HG03432 (cell line): Measurements from ENCODE around the gene ELP5.
"Not testable (repeated sequence)": the region's sequence is repeated elsewhere in the genome, so short reads cannot be mapped to it uniquely, and the experiment has no call there.

ENCODE experiments used
- ATAC-seq: cut with Tn5 transposase; IDR thresholded peaks from one replicate; pipeline ENCODE4 v1.9.1; 2021; ENCODE audit warnings: mild to moderate bottlenecking, moderate library complexity; ENCODE audit not compliant: unreplicated experiment

ELP5 gene

DNA sequence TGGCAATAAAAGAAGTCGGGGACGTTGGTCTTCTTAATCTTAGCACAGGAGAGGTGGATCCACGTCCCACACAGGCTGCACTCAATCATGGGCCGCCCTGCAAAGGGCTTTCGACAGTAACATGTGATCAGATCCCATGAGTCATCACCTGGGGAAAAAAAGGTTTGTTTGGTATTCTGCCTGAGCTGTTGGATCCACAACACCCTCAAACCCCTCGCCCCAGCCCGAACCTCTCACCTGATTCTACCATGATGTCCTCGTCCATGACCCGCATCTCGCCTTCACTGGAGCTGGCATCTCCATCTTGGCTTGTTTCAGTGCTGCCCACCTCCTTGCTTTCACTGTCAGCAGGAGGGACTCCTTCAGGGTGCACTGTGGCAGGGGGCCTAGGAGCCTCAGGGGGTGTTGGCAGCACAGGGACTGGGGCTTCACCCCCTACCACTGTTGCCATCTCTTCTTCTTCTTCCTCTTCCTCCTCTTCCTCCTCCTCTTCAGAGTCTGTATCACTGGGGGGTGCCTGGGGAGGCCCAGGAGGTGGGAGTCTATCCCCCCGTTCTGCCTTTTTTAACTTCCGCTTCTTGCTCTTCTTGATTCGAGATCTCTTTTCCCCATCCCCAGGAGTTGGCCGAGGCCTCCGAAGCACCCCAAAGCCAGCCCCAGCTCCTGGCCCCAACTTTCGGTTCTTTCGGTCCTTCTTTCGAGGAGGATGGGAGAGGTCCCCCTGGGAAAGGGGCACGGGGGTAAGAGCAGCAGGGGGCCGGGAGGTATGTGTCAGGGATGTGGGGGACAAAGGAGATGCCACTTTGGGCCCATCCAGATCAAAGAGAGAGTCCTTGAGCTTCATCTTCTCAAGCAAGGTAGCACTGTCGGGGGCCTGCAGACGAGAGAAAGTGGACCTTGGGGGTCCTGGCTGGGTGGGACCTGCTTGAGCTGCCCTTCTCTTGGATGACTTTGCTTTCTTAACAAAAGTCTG lies 16.0 kb upstream of the ELP5 start:
- no peak for ATAC-seq

DNA sequence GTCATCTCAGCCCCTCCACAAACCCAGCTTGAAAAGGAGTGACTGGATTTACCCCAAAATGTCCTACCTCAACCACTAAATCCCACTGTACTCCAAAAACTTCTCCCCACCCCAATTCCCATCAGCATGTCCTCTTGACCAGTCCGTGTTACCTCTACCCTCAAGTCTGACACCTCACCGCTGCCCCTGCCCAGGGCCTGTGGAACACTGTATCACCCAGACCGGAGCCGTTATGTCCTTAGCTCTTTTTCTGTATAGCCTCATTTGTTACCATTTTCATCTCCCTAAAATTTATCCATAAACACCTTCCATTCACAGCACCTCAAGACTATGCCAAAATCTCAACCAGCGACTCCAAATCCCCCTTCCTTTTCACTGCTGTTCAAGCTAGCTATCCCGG lies 15.2 kb upstream of the ELP5 start:
- no peak for ATAC-seq

DNA sequence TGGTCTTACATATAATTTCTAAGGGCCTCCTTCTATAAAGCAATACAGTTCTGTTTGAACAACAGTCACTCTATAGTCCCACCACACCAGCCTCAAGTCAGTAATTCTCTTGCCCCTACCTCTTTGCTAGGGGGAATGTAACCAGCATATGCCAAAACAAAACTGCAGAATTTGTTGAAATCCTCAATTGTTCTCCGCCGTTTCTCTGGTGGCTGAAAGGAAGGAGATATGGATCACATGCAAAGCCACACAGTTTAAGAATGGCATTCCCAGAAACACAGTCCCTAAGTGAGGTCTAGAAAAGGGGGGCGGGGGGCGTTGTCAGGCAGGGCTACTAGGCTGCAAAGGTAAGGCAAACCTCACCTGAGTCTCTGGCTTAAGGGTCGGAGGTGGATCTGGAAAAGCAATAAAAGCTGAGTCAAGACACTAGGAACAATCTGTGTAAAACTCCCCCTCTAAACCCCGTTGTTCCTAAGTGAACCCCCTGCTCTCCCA lies 14.7 kb upstream of the ELP5 start:
- ATAC-seq, result no peak

DNA sequence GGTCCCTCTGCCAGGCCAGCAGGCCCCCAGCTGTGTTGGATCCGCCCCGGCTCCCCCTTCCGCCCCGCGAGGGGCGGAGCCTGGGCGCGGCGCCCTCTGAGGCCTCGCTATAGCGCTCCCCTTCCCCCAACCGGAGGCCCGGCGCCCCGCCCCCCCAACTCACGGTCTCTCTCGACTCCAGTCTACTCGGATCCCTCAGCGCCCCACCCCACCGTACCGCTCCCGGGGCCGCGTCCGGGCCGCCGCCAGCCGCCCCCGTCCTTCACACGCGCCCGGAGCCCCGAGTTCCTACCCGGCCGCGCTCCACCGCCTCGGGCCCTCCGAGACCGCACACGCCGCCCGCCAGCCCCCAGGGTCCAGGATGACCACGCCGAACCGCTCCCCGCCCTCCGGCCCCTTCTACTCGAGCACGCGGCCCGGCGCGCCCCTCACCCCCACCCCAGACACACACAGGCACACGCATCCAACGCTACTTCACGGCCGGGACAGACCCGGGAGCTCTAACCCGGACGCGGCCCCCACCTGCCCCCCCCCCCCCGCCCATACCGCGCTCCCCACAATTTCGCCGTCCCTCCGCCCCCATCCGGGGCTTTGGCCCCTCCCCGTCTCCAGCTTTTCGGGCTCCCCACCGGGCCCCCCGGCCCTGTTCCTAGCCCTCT lies 14.1 kb upstream of the ELP5 start:
- peak; percentile 18 for ATAC-seq

DNA sequence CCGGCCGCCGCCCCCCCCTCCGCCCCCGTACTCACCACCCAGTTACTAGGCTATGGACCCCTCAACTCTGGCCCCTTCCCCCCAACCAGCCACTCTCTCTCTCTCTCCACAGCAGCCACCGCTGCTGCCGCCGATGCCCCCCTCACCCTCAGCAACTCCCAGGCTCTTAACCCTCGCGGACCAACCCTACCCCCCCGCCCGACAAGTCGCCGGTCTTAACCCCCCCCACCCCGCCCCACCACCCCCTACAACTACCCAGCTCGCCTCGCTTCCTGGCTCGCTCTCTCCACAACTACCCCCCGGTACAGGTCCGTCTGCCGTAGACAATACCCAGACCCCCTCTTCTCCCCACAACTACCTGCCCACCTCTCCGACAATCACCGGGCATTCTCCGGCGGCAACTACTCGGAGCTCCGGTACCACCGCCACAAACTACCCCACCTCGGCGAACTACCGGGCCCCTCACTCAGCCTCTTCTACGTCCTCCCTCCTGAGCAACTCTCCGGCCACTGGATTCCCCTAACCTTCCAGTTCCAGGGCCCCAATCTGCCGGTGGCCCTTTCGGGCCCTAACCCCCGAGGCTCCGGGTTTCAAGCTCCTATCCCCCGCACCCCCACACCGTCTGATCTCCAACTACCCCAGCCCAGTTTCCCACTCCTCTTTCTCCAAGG lies 13.5 kb upstream of the ELP5 start:
- ATAC-seq, result no peak

DNA sequence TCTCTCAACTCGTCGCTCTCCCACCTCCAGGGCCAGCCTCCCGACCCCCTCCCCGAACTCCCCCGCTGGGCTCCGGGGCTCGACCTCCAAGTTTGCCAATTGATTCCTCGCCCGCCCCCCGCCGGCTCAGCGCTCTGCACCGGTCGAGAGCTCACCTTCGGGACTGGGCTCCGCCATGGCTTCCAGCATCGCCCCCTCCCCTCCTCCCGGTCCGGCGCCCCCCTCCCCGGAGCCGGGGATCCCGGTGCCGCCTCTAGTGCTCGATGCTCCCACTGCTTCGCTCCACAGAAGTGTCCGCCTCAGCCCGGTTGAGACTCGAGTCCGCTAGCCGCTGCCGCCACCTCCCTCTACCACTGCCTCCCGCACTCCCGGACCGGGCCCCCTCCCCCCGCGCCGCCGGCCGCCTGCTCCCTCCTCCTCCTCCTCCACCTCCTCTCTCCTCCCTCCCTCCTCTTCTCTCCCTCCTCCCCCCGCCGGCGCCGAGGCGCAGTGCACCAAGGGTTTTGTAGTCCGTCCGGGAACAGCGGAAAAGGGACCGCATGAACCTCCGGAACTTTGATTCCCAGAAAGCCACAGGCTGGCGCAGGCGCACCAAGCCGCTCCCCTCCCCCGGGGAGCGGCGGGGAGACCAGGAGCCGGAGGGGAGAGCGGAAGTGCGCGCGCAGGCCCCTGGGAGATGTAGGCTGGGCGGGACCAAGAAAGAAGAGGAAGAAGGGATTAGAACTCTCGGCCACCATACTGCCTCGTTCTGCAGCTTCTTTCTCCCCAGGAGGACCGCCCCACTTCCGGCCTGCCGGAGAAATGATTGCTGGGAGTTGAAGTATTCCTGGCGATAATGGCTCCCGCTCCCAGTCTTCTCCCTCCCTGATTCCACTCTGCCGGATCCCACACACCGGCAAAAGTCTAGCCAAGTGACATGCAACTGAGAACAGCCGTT lies 12.7 kb upstream of the ELP5 start, which contains the start of gene PHF23:
Gene PHF23 (minus strand): TSS at position 367 of the 937 bp plus-strand sequence. CDS start 178 bp downstream, at position 189.
- peak; percentile 41 for ATAC-seq

DNA sequence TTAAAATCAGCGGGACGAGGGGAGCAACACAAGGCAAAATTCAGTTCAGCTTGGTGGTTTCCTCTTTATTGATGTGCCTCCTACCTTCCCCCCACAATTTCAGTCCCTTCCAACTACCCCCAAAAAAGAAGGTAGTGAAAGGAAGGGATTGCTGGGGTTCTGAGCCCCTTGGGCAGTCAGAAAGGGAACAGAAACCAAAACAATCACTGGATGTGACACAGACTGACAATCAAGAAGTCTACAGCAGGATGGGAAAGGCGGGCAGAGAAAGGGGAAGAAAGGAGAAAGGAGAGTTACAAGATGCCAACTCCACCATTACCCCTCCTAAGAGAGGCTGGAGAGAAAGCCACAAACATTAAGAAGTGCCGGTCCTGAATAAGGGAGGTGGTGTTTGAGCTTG lies 11.6 kb upstream of the ELP5 start:
- no peak for ATAC-seq

DNA sequence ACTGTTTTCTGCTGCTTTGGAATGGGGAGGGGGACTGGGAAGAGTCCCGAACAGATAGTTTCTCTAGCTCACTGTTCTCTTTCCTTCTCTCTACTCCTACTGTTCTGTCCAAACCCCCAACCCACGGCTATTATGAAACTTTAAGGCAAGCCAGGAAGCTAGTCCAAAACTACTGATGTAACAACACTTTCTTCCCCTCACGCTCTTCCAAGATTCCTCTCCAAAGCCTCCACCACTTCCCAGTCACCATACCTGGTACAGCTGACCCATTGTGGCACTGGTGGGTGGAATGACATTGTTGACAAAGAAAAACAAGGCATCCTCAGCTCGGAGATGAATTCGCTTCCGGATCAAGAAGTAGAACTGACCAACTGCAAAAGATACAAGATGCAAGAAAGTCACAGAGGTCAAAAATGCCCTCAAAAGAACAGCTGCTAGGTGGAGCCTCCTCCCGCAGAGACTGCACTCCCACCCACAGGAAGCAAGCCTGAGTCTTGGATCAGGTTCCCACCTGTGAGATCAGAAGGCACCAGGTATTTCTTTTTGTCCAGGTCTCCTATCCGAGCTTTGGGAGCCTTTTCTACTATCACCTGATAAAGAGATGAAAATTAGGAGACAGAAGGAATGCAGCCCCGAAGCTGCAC lies 10.8 kb upstream of the ELP5 start:
- ATAC-seq, result no peak

DNA sequence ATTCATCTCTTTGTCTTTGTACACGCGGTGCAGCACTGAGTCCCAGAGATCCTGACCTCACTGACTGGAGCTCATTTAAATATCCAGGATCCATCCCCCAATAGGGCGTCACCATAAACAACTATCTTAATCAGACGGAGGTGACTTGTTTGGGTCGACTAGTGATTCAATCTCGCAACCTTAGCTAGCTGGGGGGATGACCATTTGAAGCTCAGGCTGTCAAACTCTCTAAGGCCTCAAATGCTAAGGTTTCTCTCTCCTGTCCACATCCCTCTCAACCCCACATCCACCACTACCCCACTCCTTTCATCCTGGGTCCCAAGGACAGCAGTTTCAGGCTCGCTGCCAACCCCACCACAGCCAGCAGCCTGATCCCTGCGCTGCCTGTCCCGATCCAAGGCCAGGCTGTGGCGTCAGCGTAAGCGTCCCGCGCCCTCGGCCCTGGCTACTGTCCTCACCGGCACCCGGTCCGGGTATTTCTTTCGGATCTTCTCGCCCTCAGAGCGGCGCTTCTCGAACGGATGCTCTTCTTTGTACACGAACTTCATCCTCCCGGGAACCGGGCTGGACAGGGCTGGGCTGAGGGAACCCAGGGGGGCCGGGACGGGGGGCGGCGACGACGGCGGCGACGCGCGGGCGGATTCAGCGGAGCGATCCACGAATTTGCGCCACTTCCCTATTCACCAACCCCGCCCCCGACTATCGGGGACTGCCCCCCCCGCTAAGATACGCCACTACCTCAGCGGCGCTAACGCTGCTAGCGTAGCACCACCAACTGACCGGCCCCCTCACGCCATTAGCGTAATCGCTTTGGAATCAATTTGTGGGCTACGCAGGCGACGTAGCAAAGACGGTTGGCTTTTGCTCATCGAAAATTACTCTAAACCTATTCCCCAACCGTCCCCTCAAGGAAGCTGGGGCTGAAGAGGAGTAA lies 10.0 kb upstream of the ELP5 start, which contains the start of gene GABARAP:
Gene GABARAP (minus strand): TSS at position 667 of the 934 bp plus-strand sequence. CDS start 119 bp downstream, at position 548.
- peak; percentile 26 for ATAC-seq

DNA sequence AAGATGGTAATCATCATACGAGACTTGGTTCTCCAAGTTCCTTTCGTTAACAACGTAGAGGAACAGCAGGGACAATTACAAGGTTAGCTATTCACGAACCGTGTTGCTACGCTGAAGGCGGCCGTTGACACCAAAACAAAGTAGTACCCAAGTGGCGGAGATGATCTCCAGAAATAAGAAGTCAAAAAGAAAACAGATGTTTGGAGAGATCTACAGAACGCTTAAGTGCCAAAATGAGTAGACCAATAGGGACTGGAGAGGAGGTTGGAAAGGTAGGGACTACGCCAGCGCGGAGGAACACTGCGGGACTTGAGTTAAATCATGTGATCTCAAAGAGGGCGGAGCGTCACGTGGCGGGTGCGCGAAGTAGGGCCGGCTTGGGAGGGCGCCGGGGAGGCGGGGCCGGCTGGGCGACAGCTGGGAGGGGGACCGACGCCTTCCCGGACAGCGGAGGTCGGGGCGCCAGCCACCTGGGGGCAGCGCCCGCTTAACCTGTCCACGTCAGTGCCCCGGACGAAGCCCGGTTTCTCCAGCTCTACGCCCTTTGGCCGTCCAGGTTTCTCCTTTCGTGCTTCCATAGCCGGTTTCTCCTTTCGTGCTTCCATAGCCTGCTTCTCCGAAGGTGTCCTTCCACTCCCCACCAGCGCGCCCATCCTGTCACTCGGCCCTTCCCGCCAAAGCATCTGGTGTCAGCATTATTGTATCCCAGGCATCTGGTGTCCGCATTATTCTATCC lies 9.1 kb upstream of the ELP5 start:
- peak; percentile 45 for ATAC-seq

DNA sequence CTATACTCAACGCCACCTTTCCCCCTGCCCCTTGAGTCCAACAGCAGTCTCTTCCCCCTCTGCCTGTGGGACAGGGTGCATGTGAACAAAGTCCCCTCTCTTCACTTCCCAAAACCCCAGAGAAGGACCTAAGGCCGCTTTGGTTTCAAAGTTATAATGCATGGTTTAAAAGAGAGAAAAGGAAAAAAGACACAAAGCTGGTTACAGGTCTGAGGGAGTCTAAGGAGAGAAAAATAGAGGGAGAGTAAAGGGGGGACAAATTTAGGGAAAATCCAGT lies 8.6 kb upstream of the ELP5 start:
- ATAC-seq, result no peak

DNA sequence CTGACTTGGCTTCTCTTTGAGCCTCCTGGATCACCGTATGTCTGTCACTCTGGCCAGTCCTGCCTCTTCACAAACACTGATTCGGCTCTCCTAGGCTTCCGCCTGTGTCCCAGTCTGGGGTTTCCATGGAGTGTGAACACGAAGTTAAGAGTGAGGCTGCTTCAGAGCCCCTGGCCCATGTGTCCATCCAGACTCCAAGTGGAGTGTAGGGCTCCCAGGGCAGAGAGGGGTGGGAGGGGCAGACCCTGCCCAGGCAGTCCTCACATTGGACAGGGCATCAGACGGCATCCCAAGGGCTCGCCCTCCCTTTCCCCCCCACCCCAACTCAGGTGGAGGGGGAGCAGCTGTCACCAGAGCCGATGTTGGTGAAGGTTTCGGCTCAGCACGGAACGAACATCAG lies 8.2 kb upstream of the ELP5 start:
- not testable (repeated sequence) for ATAC-seq

DNA sequence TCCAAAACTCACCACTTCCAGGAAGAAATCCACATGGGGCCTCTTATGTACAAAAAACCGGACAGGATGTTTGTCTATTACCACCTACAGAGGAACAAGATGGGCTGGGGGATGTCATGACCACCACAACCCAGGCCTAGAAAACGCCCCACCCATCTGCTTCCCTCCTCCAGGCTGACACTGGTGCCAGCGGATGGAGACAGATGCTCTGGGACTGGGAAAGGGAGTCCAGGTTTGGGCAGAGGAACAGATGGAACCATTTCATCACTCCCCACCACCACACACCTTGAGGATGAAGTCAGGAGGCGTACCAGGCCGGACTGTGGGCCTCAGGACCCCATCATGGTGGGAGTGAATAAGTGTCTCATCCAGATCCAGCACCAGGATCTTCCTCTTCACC lies 5.2 kb upstream of the ELP5 start:
- no peak for ATAC-seq

DNA sequence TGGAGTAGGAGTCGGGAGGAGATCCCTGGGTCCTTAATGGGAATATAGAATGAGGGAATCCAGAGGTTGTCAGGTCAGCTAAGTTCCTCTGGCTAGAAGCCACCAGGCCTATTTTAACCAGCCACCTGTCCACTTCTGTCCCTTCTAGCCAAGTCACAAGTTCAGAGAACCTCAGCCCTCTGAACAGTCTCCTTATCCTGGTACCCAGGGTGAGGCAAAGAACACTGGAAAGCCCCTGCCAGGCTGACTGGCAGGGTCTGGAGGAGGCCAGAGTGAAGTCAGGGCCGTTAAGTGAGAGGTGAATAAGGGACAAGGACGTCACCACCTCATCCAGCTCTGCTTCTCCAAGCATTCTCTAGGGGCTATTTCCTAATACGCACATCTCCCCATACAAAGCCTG lies 3.2 kb upstream of the ELP5 start:
- no peak for ATAC-seq

DNA sequence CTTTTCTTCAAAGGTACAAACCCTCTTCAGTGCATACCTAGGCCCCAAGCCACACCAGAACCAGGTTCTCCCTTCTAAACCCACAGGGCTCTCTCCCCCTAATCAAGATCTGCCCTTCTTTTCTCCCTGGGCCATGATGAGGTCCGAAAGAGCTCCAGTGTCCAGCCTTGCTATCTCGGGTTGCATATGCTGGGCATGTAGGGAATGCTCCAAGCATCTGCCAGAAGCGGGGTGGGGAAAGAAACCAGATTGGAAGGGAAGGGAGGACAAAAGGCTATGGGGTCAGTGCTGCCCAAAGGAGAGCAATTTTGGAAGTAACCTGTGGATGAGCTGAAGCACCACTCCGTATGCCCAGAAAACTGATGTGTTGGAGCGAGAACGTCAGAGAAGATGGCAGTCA lies 2.8 kb upstream of the ELP5 start:
- ATAC-seq, result no peak

DNA sequence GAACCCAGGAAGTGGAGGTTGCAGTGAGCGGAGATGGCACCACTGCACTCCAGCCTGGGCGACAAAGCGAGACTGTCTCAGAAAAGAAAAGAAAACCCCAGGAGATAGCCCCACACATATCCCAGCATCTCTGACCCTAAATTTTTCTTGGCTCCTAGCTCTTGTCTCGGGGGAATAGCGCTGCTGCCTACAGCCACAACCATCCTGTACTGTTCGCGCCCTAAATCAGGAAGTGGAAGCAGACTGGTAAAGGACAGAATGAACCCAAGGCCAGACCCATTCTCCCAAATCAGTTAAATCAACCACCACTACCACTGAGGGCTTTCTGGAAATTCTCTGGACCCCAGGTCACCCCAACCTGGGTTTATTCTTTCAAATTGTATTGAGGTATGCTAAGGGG lies 2.2 kb upstream of the ELP5 start:
- ATAC-seq, result no peak

DNA sequence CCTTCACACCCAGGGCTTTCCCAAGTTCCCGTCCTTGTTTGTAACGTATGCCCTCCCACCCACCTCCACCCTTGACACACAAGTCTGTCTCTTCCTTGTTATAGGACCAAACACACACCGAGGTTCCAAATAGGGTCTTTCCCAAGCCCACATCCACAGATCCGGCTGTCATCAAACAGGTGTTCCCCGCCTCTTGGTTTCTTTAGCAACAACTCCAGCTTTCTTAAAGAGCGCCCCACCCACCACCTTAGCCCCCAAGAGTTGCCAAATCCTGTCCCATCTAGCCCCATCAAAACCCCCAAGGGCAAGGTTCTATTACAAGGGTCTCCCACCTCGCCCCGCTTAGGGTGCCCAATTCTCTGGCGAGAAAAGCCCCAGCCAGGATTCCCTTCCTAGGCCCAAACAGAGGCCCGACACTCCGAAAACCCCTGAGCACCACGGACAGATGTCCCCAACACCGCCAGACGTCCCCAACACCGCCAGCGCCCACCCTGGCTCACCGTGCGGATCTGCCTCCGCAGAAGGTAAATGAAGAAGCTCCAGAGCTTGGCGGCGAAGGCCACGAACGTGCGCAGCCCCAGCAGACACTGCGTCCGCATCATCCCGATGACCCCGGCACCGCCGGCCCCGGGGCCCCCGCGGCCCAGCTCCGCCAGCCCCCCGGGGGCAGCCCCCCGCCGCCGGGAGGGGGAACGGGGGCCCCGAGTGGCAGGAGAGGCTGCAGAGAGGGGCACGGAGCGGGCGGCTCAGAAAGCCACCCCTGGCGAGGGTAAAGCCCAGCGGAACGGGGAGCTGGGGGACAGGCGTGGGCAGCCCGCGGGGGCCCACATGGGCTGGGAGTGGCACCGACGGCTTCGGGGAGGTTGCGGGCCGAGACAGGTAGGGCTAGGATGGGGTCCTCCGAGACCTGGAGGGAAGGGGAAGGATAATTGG lies 1.1 kb upstream of the ELP5 start:
- no peak for ATAC-seq
